AG04450 (cell line): ENCODE measurements around the gene PDE6D. TPM values are rescaled to one million over a fixed set of nuclear protein-coding genes. Genes with fewer than 3 reads are reported as not detected.

ENCODE experiments used
- CTCF ChIA-PET: fragments of 300-600, 350-600 bp; formaldehyde crosslinking; extraction: SDS; loops from one replicate; lab custom pipeline; 2022; ENCODE audit warnings: antibody characterized with exemption, inconsistent platforms; lab: Charles Lee
- POLR2A ChIA-PET: fragments of 350-600 bp; formaldehyde crosslinking; extraction: SDS; loops from one replicate; lab custom pipeline; 2021; ENCODE audit warnings: antibody characterized with exemption, inconsistent platforms; lab: Yijun Ruan, JAX
- DNase-seq: peaks from one replicate; pipeline ENCODE4 v3.0.0-alpha.2; 2011; ENCODE audit warnings: low read depth, low spot score
- H3K27ac ChIP-seq: one replicate; pipeline ENCODE4 v1.5.1; 2012; ENCODE audit warnings: low read depth, low read length, control low read depth
- H3K27me3 ChIP-seq: one replicate; pipeline ENCODE4 v1.6.0; 2012; ENCODE audit warnings: low read length; ENCODE audit not compliant: control insufficient read depth, insufficient read depth
- H3K4me3 ChIP-seq: 2 replicates; pipeline ENCODE4 v1.5.1; 2011; ENCODE audit warnings: mild to moderate bottlenecking, low read depth, low read length, control low read depth
- H3K9me3 ChIP-seq: 2 replicates; pipeline ENCODE4 v1.5.1; 2012; ENCODE audit warnings: low read length; ENCODE audit not compliant: control insufficient read depth, insufficient read depth
- CTCF ChIP-seq: IDR thresholded peaks from 2 replicates; pipeline ENCODE4 v1.5.1; 2011; ENCODE audit warnings: low read depth, low read length, control low read depth, inconsistent platforms
- polyA plus RNA-seq: library from polyadenylated mRNA; depleted of rRNA; stranded (reverse); fragments of >200 nt; gene quantifications from 2 replicates; pipeline ENCODE4 v1.2.3, GENCODE V29; 2011

Gene PDE6D
- polyA plus RNA-seq, 1 experiment, result 35.7 TPM

- ChIA-PET POLR2A (interaction anchor here (1.3 to 1.8 kb wide), 2 partner anchors 65 to 74 kb away, joined by 3 to 4 read pairs; partner anchors contain the start of gene PTMA), CTCF (no interaction called here)
- no peak for TF ChIP-seq CTCF
- DNase-seq, result no peak
- Histone ChIP-seq H3K4me3 (peak overlapping the region; percentile 96), H3K27me3 (no peaks in the 10 kb centered on the region), H3K9me3 (no peaks in the 10 kb centered on the region), H3K27ac (no peak overlapping the region)
Observed at GRCh38 chr2:231781798-231782726, 980 bp upstream of the PDE6D start.

GRCh38 chr2:231780123-231780908 is 766 bp downstream of the PDE6D start:
- Histone ChIP-seq H3K4me3 (peak overlapping the region; percentile 96), H3K9me3 (no peaks in the 10 kb centered on the region), H3K27ac (no peak overlapping the region), H3K27me3 (no peaks in the 10 kb centered on the region)
- ChIA-PET POLR2A (interaction anchor here (1.3 to 1.8 kb wide), 3 partner anchors 64 to 114 kb away, joined by 3 to 5 read pairs (median 4); partner anchors contain the start of gene PTMA), CTCF (interaction anchor here (0.6 kb wide), 1 partner anchor 103 kb away, joined by 8 read pairs; no protein-coding TSS in a partner anchor)
- DNase-seq, result no peak
- no peak for TF ChIP-seq CTCF

- ChIA-PET POLR2A (no interaction called here), CTCF (interaction anchor here (1.3 kb wide), 1 partner anchor 96 kb away, joined by 3 read pairs; no protein-coding TSS in a partner anchor)
- no peak for DNase-seq
- no peaks in the 10 kb centered on the region for H3K27me3 ChIP-seq
- no peak overlapping the region for H3K4me3 ChIP-seq
- no peak overlapping the region for H3K27ac ChIP-seq
- no peak for TF ChIP-seq CTCF
- H3K9me3 ChIP-seq, result no peaks in the 10 kb centered on the region
Observed at GRCh38 chr2:231769170-231770136, 11.6 kb downstream of the PDE6D start.

- Histone ChIP-seq H3K27ac (no peak overlapping the region), H3K9me3 (no peaks in the 10 kb centered on the region), H3K27me3 (no peaks in the 10 kb centered on the region), H3K4me3 (no peak overlapping the region)
- TF ChIP-seq CTCF, result no peak
- no peak for DNase-seq
- CTCF ChIA-PET, result no interaction called here
- POLR2A ChIA-PET, result no interaction called here
Observed at GRCh38 chr2:231765496-231765929, 15.6 kb downstream of the PDE6D start.
